ENCODE measurements around the gene RDH8. TPM values are rescaled to one million over a fixed set of nuclear protein-coding genes. Genes with fewer than 3 reads are reported as not detected.

Gene RDH8
- total and polyA plus RNA-seq, 2 of the 8 experiments (the other 6 are each of a cell fraction or from before 2014, with no cell fraction given), result 0.38 TPM; not detected in 1

GRCh38 chr19:9966448-9966847 is 46.8 kb upstream of the RDH8 start (continued):
- TF ChIP-seq RBBP5 (IDR thresholded peaks at IDR 0.05; ENCODE audit: borderline replicate concordance, low read depth, low read length), result no peak
- no peak for TF ChIP-seq SUZ12 (IDR thresholded peaks at IDR 0.05; ENCODE audit: low read length)
- no peak for TF ChIP-seq SIN3A (conservative IDR thresholded peaks at IDR 0.05 in 1 of 2, IDR thresholded peaks at IDR 0.05 in 1 of 2; ENCODE audit: low read depth in 1 of 2, low read length in 2 of 2)
- no peak for TF ChIP-seq RNF2 (IDR thresholded peaks at IDR 0.05; ENCODE audit: borderline replicate concordance, low read depth, low read length, missing control alignments, poor library complexity, severe bottlenecking)
- TF ChIP-seq POU5F1 (IDR thresholded peaks at IDR 0.05; ENCODE audit: low read depth, low read length), result no peak
- TF ChIP-seq ATF2 (IDR thresholded peaks at IDR 0.05; ENCODE audit: low read length), result no peak
- no peak for TF ChIP-seq RFX5 (IDR thresholded peaks at IDR 0.05; ENCODE audit: borderline replicate concordance, low read depth, low read length)
- TF ChIP-seq RAD21 (IDR thresholded peaks at IDR 0.05 in 1 of 2, conservative IDR thresholded peaks at IDR 0.05 in 1 of 2; ENCODE audit: low read depth in 2 of 2, low read length in 2 of 2), result peak in 1 of 2 experiments; percentile 38; a peak in 2 of 4 replicates
- TF ChIP-seq SIRT6 (IDR thresholded peaks at IDR 0.05; ENCODE audit: low read length), result no peak
- TF ChIP-seq BRCA1 (IDR thresholded peaks at IDR 0.05; ENCODE audit: low read depth, low read length), result no peak
- TF ChIP-seq SP4 (IDR thresholded peaks at IDR 0.05; ENCODE audit: low read length), result no peak
- no peak for TF ChIP-seq BCL11A (IDR thresholded peaks at IDR 0.05; ENCODE audit: low read depth in 2 of 2, low read length in 2 of 2)
- no peak for TF ChIP-seq CHD1 (IDR thresholded peaks at IDR 0.05; ENCODE audit: low read depth, low read length)
- TF ChIP-seq SRF (IDR thresholded peaks at IDR 0.05; ENCODE audit: low read depth, low read length), result no peak
- TF ChIP-seq EZH2 (IDR thresholded peaks at IDR 0.05; ENCODE audit: low read depth, low read length, severe bottlenecking), result no peak
- no peak for TF ChIP-seq GTF2F1 (IDR thresholded peaks at IDR 0.05; ENCODE audit: borderline replicate concordance, low read depth, low read length)
- TF ChIP-seq SP1 (IDR thresholded peaks at IDR 0.05; ENCODE audit: low read depth, low read length), result no peak
- peak; percentile 20; the same call in 1 of the 2 replicates for TF ChIP-seq EGR1 (IDR thresholded peaks at IDR 0.05; ENCODE audit: borderline replicate concordance, low read depth, low read length)
- TF ChIP-seq CEBPB (IDR thresholded peaks at IDR 0.05; ENCODE audit: low read depth, low read length), result no peak
- TF ChIP-seq ZNF274 (IDR thresholded peaks at IDR 0.05; ENCODE audit: borderline replicate concordance, extremely low read depth, low read length), result no peak
- TF ChIP-seq BACH1 (IDR thresholded peaks at IDR 0.05; ENCODE audit: low read length), result no peak
- no peak for TF ChIP-seq PHF8 (conservative IDR thresholded peaks at IDR 0.05; ENCODE audit: low read depth, low read length)
- TF ChIP-seq SIX5 (IDR thresholded peaks at IDR 0.05; ENCODE audit: low read depth, low read length), result no peak
- TF ChIP-seq HDAC6 (IDR thresholded peaks at IDR 0.05; ENCODE audit: low read depth, low read length), result no peak
- TF ChIP-seq NANOG (IDR thresholded peaks at IDR 0.05; ENCODE audit: insufficient read depth, low read depth, low read length, poor library complexity, severe bottlenecking), result no peak

Data from H1 (cell line).